ENCODE results near the gene FANK1. TPM values are rescaled to one million over a fixed set of nuclear protein-coding genes. Genes with fewer than 3 reads are reported as not detected.
"Not testable (repeated sequence)": the region's sequence is repeated elsewhere in the genome, so short reads cannot be mapped to it uniquely, and the experiment has no call there.

The FANK1 gene
- total RNA-seq, 1 donor from 2014 or later: 9.4 TPM

GRCh38 chr10:125925262-125925834 lies 29.0 kb downstream of the FANK1 start:
- TF ChIP-seq, protein P1, sequence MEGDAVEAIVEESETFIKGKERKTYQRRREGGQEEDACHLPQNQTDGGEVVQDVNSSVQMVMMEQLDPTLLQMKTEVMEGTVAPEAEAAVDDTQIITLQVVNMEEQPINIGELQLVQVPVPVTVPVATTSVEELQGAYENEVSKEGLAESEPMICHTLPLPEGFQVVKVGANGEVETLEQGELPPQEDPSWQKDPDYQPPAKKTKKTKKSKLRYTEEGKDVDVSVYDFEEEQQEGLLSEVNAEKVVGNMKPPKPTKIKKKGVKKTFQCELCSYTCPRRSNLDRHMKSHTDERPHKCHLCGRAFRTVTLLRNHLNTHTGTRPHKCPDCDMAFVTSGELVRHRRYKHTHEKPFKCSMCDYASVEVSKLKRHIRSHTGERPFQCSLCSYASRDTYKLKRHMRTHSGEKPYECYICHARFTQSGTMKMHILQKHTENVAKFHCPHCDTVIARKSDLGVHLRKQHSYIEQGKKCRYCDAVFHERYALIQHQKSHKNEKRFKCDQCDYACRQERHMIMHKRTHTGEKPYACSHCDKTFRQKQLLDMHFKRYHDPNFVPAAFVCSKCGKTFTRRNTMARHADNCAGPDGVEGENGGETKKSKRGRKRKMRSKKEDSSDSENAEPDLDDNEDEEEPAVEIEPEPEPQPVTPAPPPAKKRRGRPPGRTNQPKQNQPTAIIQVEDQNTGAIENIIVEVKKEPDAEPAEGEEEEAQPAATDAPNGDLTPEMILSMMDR (IDR thresholded peaks at IDR 0.05; ENCODE audit: unreplicated experiment): no peak
- H3K4me3 Mint-ChIP-seq (ENCODE audit: unreplicated experiment): no peak overlapping the region
- no peaks in the 10 kb centered on the region for H3K27me3 Mint-ChIP-seq (ENCODE audit: unreplicated experiment)
- H3K36me3 Mint-ChIP-seq (ENCODE audit: low read depth, unreplicated experiment): no peaks in the 10 kb centered on the region
- no peak for DNase-seq (ENCODE audit: low spot score)
- no peak overlapping the region for H3K27ac Mint-ChIP-seq (ENCODE audit: unreplicated experiment)
- no peaks in the 10 kb centered on the region for H3K9me3 Mint-ChIP-seq (ENCODE audit: unreplicated experiment)
- no peaks in the 10 kb centered on the region for H3K4me1 Mint-ChIP-seq (ENCODE audit: unreplicated experiment)

DNA sequence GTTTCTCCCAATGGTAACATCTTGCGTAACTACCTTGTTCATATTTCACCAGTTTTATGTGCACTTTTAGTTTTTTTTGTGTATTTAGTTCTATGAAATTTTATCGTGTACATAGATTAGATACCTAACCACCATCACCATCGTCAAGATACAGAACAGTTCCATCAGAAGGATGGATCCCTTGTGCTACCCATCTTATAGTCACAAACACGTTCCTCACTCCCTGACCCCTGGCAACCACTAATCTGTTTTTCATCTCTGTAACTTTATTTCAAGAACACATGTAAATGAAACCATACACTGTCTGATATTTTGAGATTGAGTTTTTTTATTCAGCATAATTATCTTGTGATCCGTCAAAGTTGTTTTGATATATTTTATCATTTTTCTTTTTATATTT lies 29.9 kb downstream of the FANK1 start:
- H3K4me3 Mint-ChIP-seq (ENCODE audit: unreplicated experiment): no peak overlapping the region
- no peaks in the 10 kb centered on the region for H3K36me3 Mint-ChIP-seq (ENCODE audit: low read depth, unreplicated experiment)
- H3K4me1 Mint-ChIP-seq (ENCODE audit: unreplicated experiment): no peaks in the 10 kb centered on the region
- H3K27ac Mint-ChIP-seq (ENCODE audit: unreplicated experiment): no peak overlapping the region
- TF ChIP-seq, protein P1 (IDR thresholded peaks at IDR 0.05; ENCODE audit: unreplicated experiment): no peak
- no peak for DNase-seq (ENCODE audit: low spot score)
- H3K9me3 Mint-ChIP-seq (ENCODE audit: unreplicated experiment): no peaks in the 10 kb centered on the region
- H3K27me3 Mint-ChIP-seq (ENCODE audit: unreplicated experiment): no peaks in the 10 kb centered on the region

GRCh38 chr10:125927265-125927664 lies 30.9 kb downstream of the FANK1 start:
- H3K27ac Mint-ChIP-seq (ENCODE audit: unreplicated experiment); DNase-seq (ENCODE audit: low spot score); H3K36me3 Mint-ChIP-seq (ENCODE audit: low read depth, unreplicated experiment); H3K4me1 Mint-ChIP-seq (ENCODE audit: unreplicated experiment); H3K4me3 Mint-ChIP-seq (ENCODE audit: unreplicated experiment); H3K9me3 Mint-ChIP-seq (ENCODE audit: unreplicated experiment); H3K27me3 Mint-ChIP-seq (ENCODE audit: unreplicated experiment): not testable (repeated sequence)

GRCh38 chr10:125928928-125929585 lies 32.7 kb downstream of the FANK1 start:
- H3K27me3 Mint-ChIP-seq (ENCODE audit: unreplicated experiment): no peaks in the 10 kb centered on the region
- no peaks in the 10 kb centered on the region for H3K4me1 Mint-ChIP-seq (ENCODE audit: unreplicated experiment)
- TF ChIP-seq, protein P1 (IDR thresholded peaks at IDR 0.05; ENCODE audit: unreplicated experiment): no peak
- no peaks in the 10 kb centered on the region for H3K9me3 Mint-ChIP-seq (ENCODE audit: unreplicated experiment)
- no peak for DNase-seq (ENCODE audit: low spot score)
- no peak overlapping the region for H3K27ac Mint-ChIP-seq (ENCODE audit: unreplicated experiment)
- H3K4me3 Mint-ChIP-seq (ENCODE audit: unreplicated experiment): no peak overlapping the region
- no peaks in the 10 kb centered on the region for H3K36me3 Mint-ChIP-seq (ENCODE audit: low read depth, unreplicated experiment)

- TF ChIP-seq, protein P1 (IDR thresholded peaks at IDR 0.05; ENCODE audit: unreplicated experiment): no peak
- H3K4me3 Mint-ChIP-seq (ENCODE audit: unreplicated experiment): no peak overlapping the region
- H3K27me3 Mint-ChIP-seq (ENCODE audit: unreplicated experiment): no peaks in the 10 kb centered on the region
These were observed 33.3 kb downstream of the FANK1 start for GRCh38 chr10:125929618-125930017.

More at GRCh38 chr10:125929618-125930017, 33.3 kb downstream of the FANK1 start:
- no peak overlapping the region for H3K27ac Mint-ChIP-seq (ENCODE audit: unreplicated experiment)
- H3K36me3 Mint-ChIP-seq (ENCODE audit: low read depth, unreplicated experiment): no peaks in the 10 kb centered on the region
- DNase-seq (ENCODE audit: low spot score): no peak
- no peaks in the 10 kb centered on the region for H3K9me3 Mint-ChIP-seq (ENCODE audit: unreplicated experiment)
- H3K4me1 Mint-ChIP-seq (ENCODE audit: unreplicated experiment): no peaks in the 10 kb centered on the region
